ENCODE measurements around the gene PYGO2. TPM values are rescaled to one million over a fixed set of nuclear protein-coding genes. Genes with fewer than 3 reads are reported as not detected.

Gene PYGO2
- total and polyA plus RNA-seq, 2 of the 8 experiments (the other 6 are each of a cell fraction or from before 2014, with no cell fraction given), result 31.0 to 31.6 TPM

- H3K4me2 ChIP-seq (ENCODE audit: insufficient read depth in 1 of 2, low read depth in 2 of 2, low read length in 2 of 2), result peak overlapping the region; percentile 62 to 79
- POLR2A ChIA-PET (ENCODE audit: partially characterized antibody), result interaction anchor here (0.7 to 42.8 kb wide), 11 partner anchors 9 to 204 kb away, joined by 3 to 702 read pairs (median 6); partner anchors contain the start of genes ADAM15, CKS1B, FLAD1 and PBXIP1
- TF ChIP-seq SRF (IDR thresholded peaks at IDR 0.05; ENCODE audit: low read depth, low read length) (no peak), SIN3A (conservative IDR thresholded peaks at IDR 0.05 in 1 of 2, IDR thresholded peaks at IDR 0.05 in 1 of 2; ENCODE audit: low read depth in 1 of 2, low read length in 2 of 2) (peak in 1 of 2 experiments; percentile 73; a peak in 2 of 4 replicates), POLR2A (IDR thresholded peaks at IDR 0.05; ENCODE audit: control extremely low read depth in 1 of 2, low read depth in 2 of 2, low read length in 2 of 2) (no peak; a peak in 1 of 3 replicates), SP1 (IDR thresholded peaks at IDR 0.05; ENCODE audit: low read depth, low read length) (no peak), TBP (IDR thresholded peaks at IDR 0.05; ENCODE audit: low read depth, low read length) (peak; percentile 76), PHF8 (conservative IDR thresholded peaks at IDR 0.05; ENCODE audit: low read depth, low read length) (no peak), CBX5 (IDR thresholded peaks at IDR 0.05; ENCODE audit: low read depth, low read length) (no peak), SIX5 (IDR thresholded peaks at IDR 0.05; ENCODE audit: low read depth, low read length) (no peak), RAD21 (IDR thresholded peaks at IDR 0.05 in 1 of 2, conservative IDR thresholded peaks at IDR 0.05 in 1 of 2; ENCODE audit: low read depth in 2 of 2, low read length in 2 of 2) (peak; percentile 63 to 76), KDM4A (IDR thresholded peaks at IDR 0.05; ENCODE audit: low read depth, low read length, severe bottlenecking) (peak; percentile 17), TAF1 (IDR thresholded peaks at IDR 0.05; ENCODE audit: low read depth, low read length) (peak; percentile 45; the same call in 1 of the 2 replicates)
Observed at GRCh38 chr1:154998818-154999570, 37.4 kb upstream of the PYGO2 start.

More at GRCh38 chr1:154998818-154999570, 37.4 kb upstream of the PYGO2 start:
- 0 out of 2 replicates have a peak overlapping the region, but pooled peaks have one; percentile 72 for H2BK20ac ChIP-seq (ENCODE audit: low read length)
- no peak overlapping the region for H4K5ac ChIP-seq (ENCODE audit: insufficient read length, low read depth, low read length)
- no peaks in the 10 kb centered on the region for H3K79me1 ChIP-seq (ENCODE audit: low read depth, low read length)
- peak overlapping the region in 2 of 4 experiments; percentile 3 to 38; a peak in 2 of 7 replicates for H3K9ac ChIP-seq (replicated peaks in 1 of 4; ENCODE audit: extremely low read depth in 1 of 4, low read depth in 3 of 4, low read length in 3 of 4)
- CTCF ChIA-PET (ENCODE audit: partially characterized antibody), result interaction anchor here (0.6 to 14.0 kb wide), 16 partner anchors 16 to 134 kb away, joined by 3 to 334 read pairs (median 9); partner anchors contain the start of genes ADAM15, CKS1B, EFNA4 and FLAD1
- H3K23ac ChIP-seq (ENCODE audit: insufficient read length), result no peak overlapping the region
- H3K23me2 ChIP-seq (ENCODE audit: low read depth, low read length), result peaks cover 15% of the 10 kb centered on the region; the same call in 1 of the 2 replicates
- H3K9me3 ChIP-seq (ENCODE audit: insufficient read depth in 2 of 2, low read depth in 1 of 2, low read length in 1 of 2), result no peaks in the 10 kb centered on the region
- peak overlapping the region; percentile 18; the same call in 1 of the 2 replicates for H2BK15ac ChIP-seq (ENCODE audit: low read length)
- peak in 1 of 2 experiments; percentile 89 for DNase-seq (ENCODE audit: low read depth in 1 of 2, low spot score in 2 of 2)
- no peaks in the 10 kb centered on the region for H3K36me3 ChIP-seq (ENCODE audit: control insufficient read depth in 2 of 4, insufficient read depth in 4 of 4, low read length in 3 of 4)
- H3K4me3 ChIP-seq (ENCODE audit: extremely low read depth in 1 of 4, insufficient read depth in 2 of 4, low read depth in 3 of 4, low read length in 4 of 4), result peak overlapping the region; percentile 1 to 68 (median 44); a peak in 6 of 8 replicates
- no peaks in the 10 kb centered on the region for H3K27me3 ChIP-seq (replicated peaks in 1 of 4; ENCODE audit: control insufficient read depth in 3 of 4, extremely low read depth in 1 of 4, insufficient read depth in 3 of 4, low read length in 3 of 4)
- no peak overlapping the region for H4K8ac ChIP-seq (ENCODE audit: extremely low read depth, insufficient read depth, low read length)
- no peak overlapping the region for H2BK120ac ChIP-seq (replicated peaks; ENCODE audit: low read depth, low read length)
- no peak overlapping the region for H2AK5ac ChIP-seq (ENCODE audit: low read depth, low read length)
- H3K79me2 ChIP-seq (ENCODE audit: control insufficient read depth in 1 of 2, insufficient read depth in 2 of 2, low read length in 2 of 2), result peaks cover 0 to 11% of the 10 kb centered on the region in 2 experiments; a peak in 2 of 4 replicates
- 23% methylated on average over 36 of the region's 40 CpGs; no CpG with 5 or more reads in 1 of the 2 experiments for WGBS, 2 experiments (ENCODE audit: extremely low coverage in 1 of 2, insufficient coverage in 1 of 2, insufficient read length in 1 of 2, insufficient replicate concordance in 2 of 2, low coverage in 1 of 2, low lambda C conversion rate in 2 of 2, missing lambda C conversion rate in 1 of 2)
- no peak for FAIRE-seq
- no peak overlapping the region for H3K4ac ChIP-seq (replicated peaks; ENCODE audit: insufficient read length, low read depth, low read length)
- H3K14ac ChIP-seq (ENCODE audit: insufficient read length), result no peak overlapping the region
- H2AFZ ChIP-seq (ENCODE audit: low read length), result no peak overlapping the region
- peaks cover 0 to 2% (median under 1%) of the 10 kb centered on the region in 4 experiments; a peak in 3 of 7 replicates for H3K4me1 ChIP-seq (replicated peaks in 1 of 4; ENCODE audit: control insufficient read depth in 3 of 4, insufficient read depth in 4 of 4, low read length in 3 of 4)
- H4K20me1 ChIP-seq (replicated peaks in 1 of 2; ENCODE audit: control insufficient read depth in 1 of 2, insufficient read depth in 2 of 2, low read length in 2 of 2), result no peaks in the 10 kb centered on the region
- no peak overlapping the region for H2BK12ac ChIP-seq (ENCODE audit: low read depth, low read length)
- H4K91ac ChIP-seq (replicated peaks; ENCODE audit: insufficient read length, low read length), result no peak overlapping the region
- H2BK5ac ChIP-seq (ENCODE audit: low read depth, low read length), result no peak overlapping the region
- H3K27ac ChIP-seq (ENCODE audit: low read depth, low read length), result no peak overlapping the region
- no peak overlapping the region for H3K18ac ChIP-seq (ENCODE audit: extremely low read depth, low read length)
- no peak overlapping the region for H3K56ac ChIP-seq (replicated peaks; ENCODE audit: insufficient read length, low read depth, low read length)

Measured in H1 (cell line).